HG03196 (cell line): ENCODE results near the gene CALM1.

ENCODE experiments used
- ATAC-seq: cut with Tn5 transposase; IDR thresholded peaks from one replicate; pipeline ENCODE4 v1.9.1; 2021; ENCODE audit not compliant: unreplicated experiment

The CALM1 gene

DNA sequence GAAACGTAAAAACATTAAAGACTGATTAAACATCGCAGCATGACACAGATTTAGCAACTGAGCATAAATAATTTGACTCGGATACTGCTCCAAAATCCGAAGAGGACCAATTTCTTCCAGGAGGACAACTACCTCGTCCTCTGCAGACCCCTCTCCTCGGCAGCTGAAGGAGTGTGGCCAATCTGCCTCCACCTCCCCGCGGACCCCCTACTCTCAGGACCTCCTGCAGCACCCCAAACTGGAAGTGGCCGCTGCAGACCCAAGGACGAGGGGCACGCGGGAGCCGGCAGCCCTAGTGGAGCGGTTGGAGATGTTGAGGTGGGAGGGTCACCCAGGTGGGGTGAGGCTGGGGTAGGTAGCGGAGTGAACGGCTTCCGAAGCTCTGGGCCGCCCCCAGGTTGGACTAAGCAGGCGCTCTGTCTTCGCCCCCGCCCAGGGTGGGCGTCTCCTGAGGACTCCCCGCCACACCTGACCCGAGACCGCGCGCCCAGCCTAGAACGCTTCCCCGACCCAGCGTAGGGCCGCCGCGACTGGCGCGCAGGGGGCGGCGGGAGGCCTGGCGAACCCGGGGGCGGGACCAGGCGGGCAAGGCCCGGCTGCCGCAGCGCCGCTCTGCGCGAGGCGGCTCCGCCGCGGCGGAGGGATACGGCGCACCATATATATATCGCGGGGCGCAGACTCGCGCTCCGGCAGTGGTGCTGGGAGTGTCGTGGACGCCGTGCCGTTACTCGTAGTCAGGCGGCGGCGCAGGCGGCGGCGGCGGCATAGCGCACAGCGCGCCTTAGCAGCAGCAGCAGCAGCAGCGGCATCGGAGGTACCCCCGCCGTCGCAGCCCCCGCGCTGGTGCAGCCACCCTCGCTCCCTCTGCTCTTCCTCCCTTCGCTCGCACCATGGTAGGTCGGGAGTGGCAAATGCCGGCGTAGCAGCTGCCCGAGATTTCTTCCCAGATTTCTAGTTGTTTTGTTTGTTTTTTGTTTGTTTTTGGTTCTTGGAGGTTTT is at the start of gene CALM1:
TSS of gene CALM1 (plus strand) at position 689 of the 999 bp plus-strand sequence. CDS start at position 891, 202 bp downstream.
- ATAC-seq, result peak; percentile 67

DNA sequence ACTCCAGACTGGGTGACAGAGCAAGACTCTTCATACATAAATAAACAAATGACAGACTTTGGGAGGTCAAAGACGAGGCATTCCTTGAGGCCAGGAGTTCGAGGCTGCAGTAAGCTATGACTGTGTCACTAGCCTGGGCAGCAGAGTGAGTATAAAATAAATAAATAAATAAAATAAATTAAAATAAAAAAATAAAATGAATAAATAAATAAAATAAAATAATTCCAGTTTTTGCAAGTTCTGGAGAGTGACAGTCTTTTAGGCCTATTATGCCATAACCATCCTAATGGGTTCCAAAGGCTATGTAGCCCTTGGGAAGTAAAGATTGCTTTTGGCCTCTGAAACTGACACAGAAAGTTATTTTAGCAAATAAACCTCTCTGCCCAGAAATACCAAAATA is 48.6 kb upstream of the CALM1 start:
- no peak for ATAC-seq

DNA sequence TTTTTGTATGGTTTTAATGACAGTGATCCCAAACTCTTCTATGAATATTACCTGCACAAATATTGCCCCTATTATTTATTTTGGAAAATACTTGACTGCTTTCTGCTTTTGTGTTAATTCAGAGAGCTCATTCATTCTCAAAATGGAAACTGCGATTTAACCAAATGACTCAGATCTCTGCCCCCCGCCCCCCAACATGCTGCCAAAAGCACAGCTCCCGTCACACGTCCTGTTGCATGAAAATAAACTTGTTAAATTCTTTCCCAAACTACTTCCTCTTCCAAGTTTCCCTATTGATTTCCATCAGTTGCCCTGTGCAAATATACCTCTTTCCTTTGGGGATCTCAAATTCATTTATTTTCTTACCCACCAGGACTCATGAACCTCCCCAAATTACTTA is 47.1 kb upstream of the CALM1 start:
- ATAC-seq, result no peak

DNA sequence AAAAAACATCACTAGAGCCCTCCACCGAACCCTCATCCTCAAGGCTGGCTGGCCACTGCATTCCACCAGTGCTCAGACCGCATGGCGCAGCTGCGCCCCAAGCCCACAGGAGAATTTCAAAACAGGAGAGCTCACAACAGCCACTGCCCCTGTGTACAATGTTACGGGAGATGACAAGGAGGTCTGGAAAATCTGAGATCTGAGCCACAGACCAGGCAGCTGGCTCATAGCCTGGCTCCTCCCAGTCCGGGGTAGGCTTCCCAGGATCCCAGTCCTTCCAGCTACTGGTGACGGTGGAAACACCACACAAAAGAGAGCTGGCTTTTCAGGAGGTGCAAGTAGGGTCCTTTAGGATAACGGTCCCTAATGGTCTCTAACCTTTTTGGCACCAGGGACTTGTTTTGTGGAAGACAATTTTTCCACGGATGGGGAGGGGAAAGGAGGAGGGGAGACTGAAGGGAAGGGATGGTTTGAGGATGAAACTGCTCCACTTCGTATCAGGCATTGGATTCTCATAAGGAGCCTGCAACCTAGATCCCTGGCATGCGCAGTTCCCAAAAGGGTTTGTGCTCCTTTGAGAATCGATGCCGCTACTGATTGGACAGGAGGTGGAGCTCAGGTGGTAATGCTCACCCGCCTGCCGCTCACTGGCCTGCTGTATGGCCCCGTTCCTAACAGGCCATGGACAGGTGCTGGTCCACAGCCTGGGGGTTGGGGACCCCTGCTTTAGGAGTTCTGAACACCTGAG is 42.1 kb upstream of the CALM1 start:
- no peak for ATAC-seq

DNA sequence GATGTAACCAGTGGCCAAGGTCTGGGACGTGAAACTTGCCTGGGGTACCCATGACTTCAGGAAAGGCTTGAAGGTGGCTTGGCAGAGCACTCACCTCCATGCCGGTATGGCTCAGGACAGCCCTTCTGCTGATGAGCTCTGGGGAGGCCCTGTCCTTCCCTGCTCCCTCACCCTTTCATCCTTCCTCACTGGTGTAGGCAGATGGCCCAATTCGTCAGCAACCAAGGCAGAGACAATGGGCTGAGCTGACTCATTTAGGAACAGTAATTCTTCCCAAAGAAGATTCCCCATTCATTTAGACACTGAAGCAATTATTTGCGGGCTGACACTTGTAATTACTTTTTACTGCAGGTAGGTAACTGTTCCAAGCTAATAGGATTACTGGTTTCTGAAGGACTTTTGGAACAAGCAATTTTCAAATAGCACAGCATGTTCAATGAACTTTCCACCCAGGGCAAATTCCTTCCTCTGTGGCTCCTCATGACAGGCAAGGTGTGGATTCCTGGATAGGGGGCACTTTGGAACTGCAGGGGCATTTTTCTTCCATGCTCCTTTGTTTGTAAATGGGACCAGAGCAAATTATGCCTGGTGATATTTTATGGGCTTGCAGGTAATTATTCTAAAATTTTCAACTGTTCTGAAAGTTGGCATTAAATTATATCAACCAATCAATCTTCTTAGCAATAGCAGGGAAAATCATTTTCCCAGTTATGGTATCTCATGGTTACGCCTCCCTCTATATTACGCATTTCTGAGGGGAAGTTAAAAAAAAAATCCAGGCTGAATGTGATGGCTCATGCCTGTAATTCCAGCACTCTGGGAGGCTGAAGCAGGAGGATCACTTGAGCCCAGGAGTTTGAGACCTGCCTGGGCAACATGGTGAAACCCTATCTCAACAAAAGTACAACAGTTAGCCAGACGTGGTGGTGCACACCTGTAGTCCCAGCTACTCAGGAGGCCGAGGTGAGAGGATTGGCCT is 41.0 kb upstream of the CALM1 start:
- ATAC-seq, result no peak

DNA sequence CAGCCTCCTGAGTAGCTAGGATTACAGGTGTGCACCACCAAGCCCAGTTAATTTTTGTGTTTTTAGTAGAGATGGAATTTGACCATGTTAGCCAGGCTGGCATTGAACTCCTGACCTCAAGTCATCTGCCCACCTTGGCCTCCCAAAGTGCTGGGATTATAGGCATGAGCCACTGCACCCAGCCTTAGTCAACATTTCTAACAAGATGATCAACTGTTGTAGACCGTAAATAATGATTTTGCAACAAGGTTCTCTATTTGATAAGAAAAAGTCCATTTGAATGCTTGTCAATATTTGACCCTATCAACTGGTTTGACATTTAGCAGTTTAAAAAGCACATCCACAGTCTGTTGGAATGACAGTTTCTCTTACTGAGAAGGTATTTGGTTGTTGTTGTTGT is 39.9 kb upstream of the CALM1 start:
- ATAC-seq, result no peak

DNA sequence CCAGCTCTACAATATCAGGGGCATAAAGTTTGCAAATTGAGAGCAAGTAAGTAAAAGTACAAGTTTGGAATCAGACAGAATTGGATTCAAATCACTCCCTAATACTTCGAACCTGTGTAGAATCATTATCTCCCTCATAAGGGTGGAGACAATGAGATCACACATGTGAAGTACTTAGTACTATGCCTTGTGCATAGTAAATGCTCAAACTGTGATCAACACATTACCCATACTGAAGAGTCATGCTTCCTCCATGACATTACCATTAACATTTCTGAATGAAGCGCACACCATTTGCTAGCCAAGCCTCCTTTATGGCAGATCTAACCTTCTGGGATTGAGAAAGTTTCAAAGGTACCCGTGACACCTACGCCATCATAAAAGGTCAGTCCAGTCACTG is 38.5 kb upstream of the CALM1 start:
- no peak for ATAC-seq

DNA sequence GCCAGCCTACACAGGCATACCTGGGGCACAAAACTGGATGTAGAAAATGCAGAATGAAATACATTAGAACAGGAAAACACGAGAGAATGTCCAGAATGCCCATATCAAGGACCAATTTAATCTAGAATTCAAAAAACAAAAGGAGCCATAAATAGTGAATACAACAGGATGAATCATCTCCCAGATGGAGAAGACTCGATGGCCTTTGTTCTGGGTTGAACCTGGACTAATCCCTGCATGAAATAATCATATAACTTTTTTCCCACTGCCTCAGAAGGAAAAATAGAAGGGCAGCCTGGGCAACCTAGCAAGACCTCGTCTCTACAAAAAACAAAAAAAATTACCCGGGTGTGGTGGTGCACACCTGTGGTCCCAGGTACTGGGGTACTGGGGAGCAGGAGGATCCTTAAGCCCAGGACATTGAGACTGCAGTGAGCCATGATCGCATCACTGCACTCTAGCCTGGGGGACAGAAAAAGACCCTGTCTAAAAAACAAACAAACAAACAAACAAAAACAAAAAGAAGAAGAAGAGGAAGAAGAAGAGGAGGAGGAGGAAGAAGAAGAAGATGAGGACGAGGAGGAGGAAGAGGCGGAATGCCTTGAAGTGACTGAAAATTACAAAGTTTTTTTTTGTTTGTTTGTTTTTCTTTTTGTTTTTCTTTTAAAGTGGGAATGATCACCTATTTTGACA is 34.8 kb upstream of the CALM1 start:
- ATAC-seq, result no peak

DNA sequence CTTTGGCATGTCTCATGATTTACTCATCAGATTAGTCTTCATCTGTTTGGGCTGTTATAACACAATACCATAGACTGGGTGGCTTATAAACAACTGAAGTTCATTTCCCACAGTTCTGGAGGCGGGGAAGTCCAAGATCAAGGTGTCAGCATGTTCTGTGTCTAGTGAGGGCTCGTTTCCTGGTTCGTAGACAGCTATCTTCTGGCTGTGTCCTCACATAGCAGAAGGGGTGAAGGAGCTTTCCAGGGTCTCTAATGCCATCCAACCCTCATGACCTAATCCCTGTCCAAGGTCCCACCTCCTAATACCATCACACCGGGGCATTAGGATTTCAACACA is 34.3 kb upstream of the CALM1 start:
- ATAC-seq, result no peak

DNA sequence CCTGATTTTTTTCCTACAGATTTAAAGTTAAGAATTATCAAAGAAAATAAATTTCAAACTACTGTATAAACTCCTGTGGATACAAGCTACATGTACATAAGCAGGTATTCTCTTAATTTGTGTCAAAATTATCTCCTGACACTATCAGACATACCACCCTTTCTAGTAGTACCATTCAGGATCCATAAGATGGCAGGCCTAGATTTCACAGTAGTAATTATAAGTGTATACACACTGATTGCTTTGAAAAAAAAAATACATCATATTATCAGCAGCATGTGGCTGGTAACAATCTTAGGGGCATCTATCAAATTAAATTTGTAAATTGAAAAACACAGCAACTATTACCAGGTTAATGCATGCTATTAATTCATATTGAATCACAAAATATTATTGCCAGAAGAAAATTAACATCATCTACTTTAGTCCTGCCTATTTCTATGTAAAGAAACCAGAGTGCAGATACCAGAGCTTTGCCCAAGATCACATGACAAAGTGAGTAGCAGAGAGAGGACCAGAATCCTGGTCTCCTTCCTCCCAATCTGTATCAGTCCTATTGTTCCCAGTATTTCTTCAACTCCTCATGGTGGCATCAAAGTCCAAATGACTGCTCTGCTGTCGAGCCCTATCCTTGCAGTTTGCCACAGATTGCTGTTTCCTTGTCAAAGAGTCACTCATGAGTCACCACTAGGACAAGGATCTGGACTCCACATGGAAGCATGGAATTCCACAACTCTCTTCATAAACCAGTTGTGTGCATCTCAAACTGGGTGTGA is 27.7 kb upstream of the CALM1 start:
- ATAC-seq, result no peak

DNA sequence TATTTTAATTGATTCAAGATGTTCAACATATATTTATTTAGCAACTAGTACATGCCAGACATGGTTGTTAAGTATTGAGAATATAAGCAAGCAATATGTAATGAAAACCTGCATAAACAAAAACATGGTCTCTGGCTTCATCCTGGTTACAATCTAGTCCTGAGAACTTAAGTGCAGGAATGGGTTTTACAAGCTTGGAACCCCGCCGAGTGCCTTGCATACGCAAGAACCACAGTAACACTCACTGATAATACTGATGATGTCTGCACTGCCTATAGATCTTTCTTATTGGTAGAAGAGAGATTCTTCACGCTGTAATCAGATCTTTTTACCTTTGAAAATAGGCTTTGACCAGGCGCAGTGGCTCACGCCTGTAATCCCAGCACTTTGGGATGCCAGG is 22.9 kb upstream of the CALM1 start:
- no peak for ATAC-seq

DNA sequence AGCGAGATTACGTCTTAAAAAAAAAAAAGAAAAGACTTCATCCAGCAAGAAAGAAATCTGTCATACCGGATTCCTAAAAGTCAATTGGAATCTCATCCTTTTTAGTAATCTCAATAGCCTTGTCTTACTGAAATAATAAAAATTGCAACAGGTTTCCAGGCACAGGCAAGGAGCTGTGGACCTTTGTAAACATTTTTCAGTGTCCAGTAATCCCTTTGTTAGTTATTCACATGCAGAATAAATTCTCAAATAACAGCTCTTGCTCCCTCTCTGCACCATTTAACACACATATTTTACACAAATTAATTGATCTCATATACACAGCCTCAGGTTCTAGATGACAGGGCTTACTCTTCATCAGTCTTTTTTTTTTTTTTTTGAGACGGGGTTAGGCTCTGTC is 22.0 kb upstream of the CALM1 start:
- ATAC-seq, result no peak

DNA sequence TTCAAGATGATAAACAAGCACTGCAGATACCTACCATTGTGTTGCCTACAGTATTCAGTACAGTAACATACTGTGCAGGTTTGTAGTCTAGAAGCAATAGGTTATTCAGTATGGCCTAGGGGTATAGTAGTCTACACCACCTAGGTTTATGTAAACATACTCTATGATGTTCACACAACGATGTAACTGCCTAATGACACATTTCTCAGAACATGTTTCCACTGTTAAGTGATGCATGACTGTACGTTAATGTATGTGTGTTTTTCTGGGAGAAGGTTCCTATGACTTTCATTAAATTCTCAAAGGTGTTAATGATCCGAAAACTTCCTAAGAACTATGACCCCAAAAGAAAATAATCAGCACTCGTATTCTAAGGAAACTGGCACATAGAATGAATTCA is 20.9 kb upstream of the CALM1 start:
- no peak for ATAC-seq

DNA sequence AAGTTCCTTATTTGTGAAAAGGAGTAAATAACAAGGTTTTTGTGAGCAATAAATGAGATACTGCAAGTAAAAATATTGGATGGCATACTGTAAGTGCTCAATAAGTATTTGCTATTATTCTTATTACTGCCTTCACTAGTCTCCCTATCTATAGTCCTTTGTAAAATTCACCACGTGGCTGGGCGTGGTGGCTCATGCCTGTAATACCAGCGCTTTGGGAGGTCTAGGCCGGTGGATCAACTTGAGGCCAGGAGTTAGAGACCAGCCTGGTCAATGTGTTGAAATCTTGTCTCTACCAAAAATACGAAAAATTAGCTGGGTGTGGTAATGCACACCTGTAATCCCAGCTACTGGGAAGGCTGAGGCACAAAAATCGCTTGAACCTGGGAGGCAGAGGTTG is 18.6 kb upstream of the CALM1 start:
- ATAC-seq, result no peak

DNA sequence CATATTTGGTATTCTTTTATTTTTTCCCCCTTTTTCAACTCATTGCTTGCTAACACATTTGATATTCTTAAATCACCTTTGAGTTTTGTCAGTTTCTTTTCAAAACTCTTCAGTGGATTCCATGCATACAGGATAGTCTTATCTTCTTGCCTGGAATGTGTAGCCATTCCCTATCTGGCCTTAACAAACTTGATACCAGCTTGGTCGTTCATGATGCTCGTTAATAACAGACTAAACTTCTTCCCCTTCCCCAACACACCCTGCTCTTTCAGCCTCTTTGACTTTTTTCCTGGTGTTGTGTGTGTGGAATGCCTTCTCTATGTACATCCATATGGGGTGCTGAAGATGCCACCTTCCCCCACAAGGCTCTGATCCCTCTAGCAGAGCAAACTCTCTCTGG is 17.7 kb upstream of the CALM1 start:
- ATAC-seq, result no peak

DNA sequence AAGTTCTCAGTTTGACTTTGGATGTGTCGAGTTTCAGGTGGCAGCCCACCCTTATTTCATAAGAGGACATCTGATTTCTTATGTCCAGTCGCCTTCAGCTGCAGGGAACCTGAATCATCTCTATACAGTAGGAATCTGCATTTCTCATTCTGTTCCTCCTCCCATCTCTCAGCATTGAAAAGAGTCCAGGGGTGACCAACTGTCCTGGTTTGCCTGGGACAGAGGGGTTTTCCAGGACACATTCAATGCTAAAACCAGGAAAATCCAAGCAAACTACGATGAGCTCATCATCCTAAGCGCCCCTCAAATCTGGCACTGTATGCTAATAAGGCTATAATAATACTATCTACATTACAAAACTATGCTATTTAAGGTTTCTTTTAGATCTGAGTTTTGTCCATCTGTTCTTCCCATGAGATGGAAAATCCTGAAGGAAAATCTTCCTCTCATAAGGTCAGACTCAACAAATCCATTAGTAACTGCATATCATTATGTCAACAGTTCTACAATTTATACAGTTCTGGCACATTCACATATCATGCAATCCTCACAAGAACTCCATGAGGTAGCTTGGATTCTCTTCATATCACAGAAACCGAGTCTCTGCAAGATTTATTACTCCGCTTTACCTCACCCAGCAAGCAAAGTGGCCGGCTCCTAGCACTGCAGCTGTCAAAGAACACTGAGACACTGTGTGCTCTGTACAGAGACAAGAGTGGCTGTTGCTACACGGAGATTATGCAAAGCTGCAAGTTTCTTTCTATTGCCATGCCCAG is 15.6 kb upstream of the CALM1 start:
- ATAC-seq, result no peak

DNA sequence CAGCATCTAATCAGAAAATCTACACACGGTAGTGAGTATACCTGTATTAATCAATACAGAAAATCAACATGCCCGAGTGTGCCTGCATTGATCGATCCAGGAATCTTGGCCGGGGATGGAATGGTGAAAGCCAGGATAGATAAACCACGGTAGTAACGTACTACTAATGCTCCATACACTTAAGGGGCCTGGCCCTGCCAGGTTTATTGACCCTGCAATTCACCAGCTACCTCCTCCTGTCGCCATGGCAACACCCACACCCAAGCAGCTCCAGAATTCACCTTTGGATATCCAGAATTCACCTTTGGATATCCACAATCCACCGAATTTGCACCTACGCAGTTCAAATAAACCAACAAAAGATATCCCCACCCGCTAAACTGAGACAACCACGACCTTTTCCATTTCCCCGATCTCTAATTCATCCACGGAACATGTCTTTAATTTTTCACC is 14.8 kb upstream of the CALM1 start:
- no peak for ATAC-seq

DNA sequence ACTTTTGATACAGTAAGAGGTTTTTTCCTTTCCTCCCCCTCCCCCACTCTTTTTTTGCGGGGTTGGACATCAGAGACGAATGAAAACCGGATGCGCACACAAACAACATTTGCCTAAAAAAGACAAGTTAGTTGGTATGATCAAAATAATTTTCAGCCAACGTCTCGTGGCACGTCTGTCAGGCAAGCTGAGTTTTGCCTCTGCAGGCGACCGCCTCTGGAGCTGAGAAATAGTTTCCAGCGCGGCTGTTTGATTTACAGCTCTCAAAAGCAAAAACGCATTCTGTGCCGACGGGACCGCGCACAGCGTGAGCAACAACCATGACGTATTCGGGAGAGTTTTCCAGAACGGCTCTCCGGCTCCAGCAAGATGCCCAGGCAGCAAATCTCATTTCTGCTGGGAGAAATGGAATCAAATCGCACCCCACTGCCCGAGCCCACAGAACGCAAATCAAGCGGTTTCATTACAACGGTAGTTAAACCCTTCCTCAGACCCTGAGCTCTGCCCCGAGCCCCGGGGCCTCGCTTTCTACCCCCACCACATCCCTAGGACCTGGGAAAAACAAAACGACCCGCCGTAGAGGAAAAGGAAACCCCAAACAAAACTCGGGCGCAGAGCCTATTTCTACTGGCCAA is 14.2 kb upstream of the CALM1 start:
- ATAC-seq, result peak; percentile 1
